Suprapubic skin (tissue), 4 donors: Measurements from ENCODE around the gene KRT9.

Source experiments
- CTCF ChIP-seq, 2 donors: fragments of 200-600 bp in 1 of 2; fragments of 450-650 bp in 1 of 2; sonication (generic) in 1 of 2; IDR thresholded peaks; one replicate each; pipeline ENCODE4 v1.5.1; 2016 to 2019; ENCODE audit warnings: antibody characterized with exemption in 2 of 2, mild to moderate bottlenecking in 1 of 2, moderate library complexity in 1 of 2
- EP300 ChIP-seq: sonication (generic); formaldehyde crosslinking; IDR thresholded peaks from one replicate; pipeline ENCODE4 v1.6.1; 2017; ENCODE audit warnings: antibody characterized with exemption
- POLR2A ChIP-seq, 2 donors: fragments of 450-650 bp; IDR thresholded peaks; one replicate each; pipeline ENCODE4 v1.6.1; 2017; ENCODE audit warnings: antibody characterized with exemption in 2 of 2, mild to moderate bottlenecking in 2 of 2, moderate library complexity in 2 of 2
- POLR2AphosphoS5 ChIP-seq, 3 donors: sonication (generic); formaldehyde crosslinking; IDR thresholded peaks; one replicate each; pipeline ENCODE4 v1.6.1; 2017; ENCODE audit warnings: antibody characterized with exemption in 3 of 3

DNA sequence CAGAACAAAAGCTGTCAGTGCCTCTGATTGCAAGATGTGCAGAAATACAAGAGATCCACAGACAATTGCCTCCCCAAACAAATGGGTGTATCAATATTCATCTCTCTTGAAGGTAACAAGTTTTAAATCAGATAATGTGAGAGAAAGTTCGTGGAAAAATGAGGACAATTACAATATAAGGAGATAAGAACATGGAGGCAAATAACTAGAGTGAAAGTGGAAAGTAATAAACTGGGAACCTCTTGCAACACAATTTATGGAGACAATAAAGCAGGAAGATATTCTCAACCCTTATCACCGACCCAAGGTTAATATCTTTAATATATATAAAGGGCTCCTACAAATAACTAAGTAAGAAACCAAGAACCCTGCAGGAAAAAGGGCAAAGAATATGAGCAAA is 29.5 kb downstream of the KRT9 start:
- no peak for TF ChIP-seq CTCF (IDR thresholded peaks at IDR 0.05)
- TF ChIP-seq POLR2A (IDR thresholded peaks at IDR 0.05) = no peak
- TF ChIP-seq EP300 = no peak
- no peak for TF ChIP-seq POLR2AphosphoS5 (IDR thresholded peaks at IDR 0.05)
